ENCODE measurements around the gene LTBP3.

The LTBP3 gene

DNA sequence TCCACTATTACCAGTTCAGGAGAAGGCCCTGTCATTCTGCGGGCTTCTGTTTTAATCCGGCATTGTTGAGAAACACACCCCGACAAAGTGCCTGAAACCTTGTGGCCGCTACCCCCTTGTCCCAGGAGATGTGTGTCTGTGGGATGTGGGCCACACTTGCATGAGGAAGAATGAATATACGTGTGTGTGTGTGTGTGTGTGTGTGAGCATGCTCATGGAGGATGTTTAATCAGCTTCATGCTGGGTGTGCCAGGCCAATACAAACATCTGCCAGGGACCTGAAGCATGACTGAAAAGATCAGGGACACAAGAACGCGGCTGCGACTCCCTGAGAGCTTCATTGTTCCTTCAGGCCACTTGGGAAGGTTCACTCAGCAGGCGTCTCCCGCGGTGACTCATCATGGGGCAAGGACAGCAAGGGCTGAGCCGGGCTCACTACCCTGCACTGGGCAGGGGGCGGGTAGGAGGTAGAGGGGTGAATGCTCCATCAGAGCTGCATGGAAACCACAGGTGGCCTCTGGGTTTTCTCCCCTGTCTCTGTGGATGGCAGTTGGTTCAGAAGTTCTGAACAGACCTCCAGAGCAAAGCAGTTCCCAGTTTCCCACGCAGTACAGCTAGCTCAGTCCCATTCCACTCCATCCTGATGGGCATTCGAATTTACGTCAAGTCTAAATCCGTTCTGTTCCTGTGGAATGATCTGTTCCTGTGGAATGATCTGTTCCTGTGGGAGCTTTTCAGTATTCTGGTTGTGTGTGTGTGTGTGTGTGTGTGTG, 66.4 kb downstream of the LTBP3 start:
- no peak for TF ChIP-seq ZNF274 (IDR thresholded peaks at IDR 0.05; ENCODE audit: low read depth, low read length)
- no peak overlapping the region; the same call in 1 of the 2 replicates for H3K4me3 ChIP-seq (ENCODE audit: low read length)

- no peak overlapping the region for H3K4me3 ChIP-seq (ENCODE audit: low read length)
- no peak for TF ChIP-seq ZNF274 (IDR thresholded peaks at IDR 0.05; ENCODE audit: low read depth, low read length)
These were observed 67.0 kb downstream of the LTBP3 start for GRCh38 chr11:65491163-65491465.

GRCh38 chr11:65489706-65490320, 68.3 kb downstream of the LTBP3 start:
- TF ChIP-seq ZNF274 (IDR thresholded peaks at IDR 0.05; ENCODE audit: low read depth, low read length) = no peak
- H3K4me3 ChIP-seq (ENCODE audit: low read length) = no peak overlapping the region

DNA sequence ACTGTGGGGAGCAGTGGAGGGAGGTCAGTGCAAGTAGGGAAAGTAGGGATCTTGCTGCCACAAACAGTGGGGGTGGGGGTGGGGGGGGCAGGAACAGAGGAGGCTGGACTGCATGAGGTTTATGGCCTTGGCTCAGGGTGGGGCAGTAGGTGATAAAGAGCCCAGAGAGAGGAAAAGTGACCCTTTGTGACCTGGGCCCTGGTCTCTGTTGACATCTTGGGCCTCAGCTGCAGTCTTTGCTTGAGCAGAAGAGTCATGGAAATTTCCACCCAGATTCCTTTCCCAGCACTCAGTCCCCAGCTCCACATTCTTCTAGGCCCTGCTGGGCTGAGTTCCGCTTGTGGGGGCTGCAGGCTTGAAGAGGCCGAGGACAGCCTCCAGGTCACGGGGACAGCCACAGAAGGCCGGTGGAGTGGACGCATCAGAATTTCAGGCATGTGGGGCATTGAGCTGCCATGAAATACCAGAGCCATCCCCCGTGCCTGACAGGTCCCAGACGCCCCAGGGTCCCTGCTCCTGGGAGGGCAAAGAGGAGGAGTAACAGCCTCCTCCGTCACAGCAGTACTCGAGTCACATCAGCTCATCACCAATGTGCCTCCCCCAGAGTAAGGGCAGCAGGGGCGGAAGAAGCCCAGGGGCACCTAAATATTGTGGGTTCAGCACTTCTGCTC, 69.0 kb downstream of the LTBP3 start:
- no peak for TF ChIP-seq ZNF274 (IDR thresholded peaks at IDR 0.05; ENCODE audit: low read depth, low read length)
- H3K4me3 ChIP-seq (ENCODE audit: low read length) = no peak overlapping the region
